Measurements from ENCODE around the gene UBE2J2.

Gene UBE2J2

GRCh38 chr1:1280782-1281481 lies 7.3 kb upstream of the UBE2J2 start:
- no peak for DNase-seq (ENCODE audit: low spot score)

GRCh38 chr1:1279028-1279427 lies 5.4 kb upstream of the UBE2J2 start:
- no peak for DNase-seq (ENCODE audit: low spot score)

GRCh38 chr1:1278620-1279019 lies 5.0 kb upstream of the UBE2J2 start:
- DNase-seq (ENCODE audit: low spot score), result no peak

DNA sequence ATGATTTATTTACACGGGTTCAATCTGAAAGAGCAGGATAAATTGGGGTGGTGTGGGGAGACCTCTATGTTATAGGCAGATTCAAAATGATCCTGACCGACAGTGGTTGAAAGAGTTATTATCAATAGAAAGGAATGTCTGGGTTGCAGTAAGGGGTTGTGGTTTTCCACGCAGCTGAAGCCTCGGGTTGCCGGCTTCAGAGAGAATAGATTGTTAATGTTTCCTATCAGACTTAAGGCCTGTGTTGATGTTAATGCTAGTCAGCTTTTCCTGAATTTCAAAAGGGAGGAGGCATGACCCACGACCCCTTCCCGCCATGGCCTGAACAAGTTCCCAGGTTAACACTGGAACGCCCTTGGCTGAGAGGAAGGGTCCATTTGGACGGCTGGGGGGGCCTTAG lies 2.2 kb upstream of the UBE2J2 start:
- DNase-seq (ENCODE audit: low spot score), result no peak

- DNase-seq (ENCODE audit: low spot score), result no peak
Observed at GRCh38 chr1:1274931-1275431, 1.3 kb upstream of the UBE2J2 start.

DNA sequence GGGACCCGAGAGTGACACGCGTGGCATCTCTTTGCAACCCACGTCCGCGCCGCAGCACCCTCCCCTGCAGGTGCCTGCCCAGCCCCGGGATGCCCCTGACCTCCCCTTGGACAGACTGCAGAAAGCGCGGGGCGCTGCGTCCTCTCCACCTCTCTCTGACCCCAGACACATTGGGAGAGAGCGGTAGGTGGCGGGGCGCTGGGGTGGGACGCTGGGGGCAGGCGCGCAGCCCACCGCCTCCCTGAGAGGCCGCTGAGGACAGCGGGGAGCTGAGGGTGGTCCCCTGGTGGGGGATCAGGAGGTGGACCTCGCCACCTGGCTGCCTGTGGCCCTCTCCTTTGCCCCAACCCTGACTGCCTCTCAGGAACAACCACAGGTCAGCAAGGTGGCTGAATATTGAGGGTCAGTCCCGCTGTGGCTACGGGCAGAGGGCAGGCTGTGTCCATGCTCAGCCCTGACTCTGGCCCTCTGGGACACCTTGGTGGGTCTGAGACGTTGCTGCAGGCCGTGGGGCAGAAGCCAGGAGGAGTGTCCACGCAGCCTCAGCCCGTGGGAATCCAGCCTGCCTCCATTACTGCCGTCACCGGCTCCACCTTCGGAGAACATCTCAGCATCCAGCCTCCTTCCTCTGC lies 761 bp upstream of the UBE2J2 start:
- DNase-seq (ENCODE audit: low spot score), result no peak

GRCh38 chr1:1273209-1273511 lies 494 bp downstream of the UBE2J2 start:
- DNase-seq (ENCODE audit: low spot score), result no peak

GRCh38 chr1:1272341-1273208 lies 1.1 kb downstream of the UBE2J2 start:
- no peak for DNase-seq (ENCODE audit: low spot score)

GRCh38 chr1:1270813-1271212 lies 2.8 kb downstream of the UBE2J2 start:
- no peak for DNase-seq (ENCODE audit: low spot score)

DNA sequence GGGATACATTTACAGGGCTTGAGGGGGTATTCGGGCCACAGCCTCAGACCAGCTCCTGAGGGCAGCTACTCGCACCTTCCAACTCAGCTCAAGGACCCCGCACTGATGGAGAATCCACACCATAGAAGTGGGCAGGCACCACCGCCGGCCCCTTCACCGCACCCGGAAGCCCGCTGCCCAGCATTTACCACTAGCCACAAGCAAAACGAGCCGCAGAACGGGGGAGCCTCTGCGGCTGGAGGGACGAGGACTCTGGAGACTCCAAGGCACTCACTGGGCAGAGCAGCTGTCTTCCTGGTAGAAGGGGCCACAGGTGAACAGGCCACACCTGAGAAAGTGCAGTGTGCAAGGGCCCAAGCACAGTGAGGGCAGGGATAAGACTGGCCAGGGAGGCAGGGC lies 5.4 kb downstream of the UBE2J2 start:
- DNase-seq (ENCODE audit: low spot score), result no peak

GRCh38 chr1:1267488-1268283 lies 6.0 kb downstream of the UBE2J2 start:
- DNase-seq (ENCODE audit: low spot score), result no peak

- DNase-seq (ENCODE audit: low spot score), result no peak
Observed at GRCh38 chr1:1264868-1265272, 8.8 kb downstream of the UBE2J2 start.

- DNase-seq (ENCODE audit: low spot score), result no peak
Observed at GRCh38 chr1:1264026-1264425, 9.6 kb downstream of the UBE2J2 start.

GRCh38 chr1:1262758-1263157 lies 10.9 kb downstream of the UBE2J2 start:
- DNase-seq (ENCODE audit: low spot score), result no peak

DNA sequence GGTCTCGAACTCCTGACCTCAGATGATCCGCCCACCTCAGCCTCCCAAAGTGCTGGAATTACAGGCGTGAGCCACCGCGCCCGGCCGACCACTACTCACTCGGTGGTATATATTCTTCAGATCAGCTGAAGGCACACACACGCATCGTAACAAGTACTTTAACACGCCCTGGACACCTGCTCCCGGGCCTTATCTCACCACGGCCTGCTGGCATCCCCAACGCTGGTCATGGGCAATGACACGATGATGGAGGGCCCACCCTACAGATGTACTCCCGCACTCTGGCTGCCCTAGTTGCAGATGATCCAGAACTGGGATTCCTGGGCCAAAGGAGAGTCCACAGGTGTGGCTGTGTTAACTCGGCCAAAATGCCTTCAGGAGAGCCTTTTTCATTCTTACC lies 11.6 kb downstream of the UBE2J2 start:
- DNase-seq (ENCODE audit: low spot score), result no peak

DNA sequence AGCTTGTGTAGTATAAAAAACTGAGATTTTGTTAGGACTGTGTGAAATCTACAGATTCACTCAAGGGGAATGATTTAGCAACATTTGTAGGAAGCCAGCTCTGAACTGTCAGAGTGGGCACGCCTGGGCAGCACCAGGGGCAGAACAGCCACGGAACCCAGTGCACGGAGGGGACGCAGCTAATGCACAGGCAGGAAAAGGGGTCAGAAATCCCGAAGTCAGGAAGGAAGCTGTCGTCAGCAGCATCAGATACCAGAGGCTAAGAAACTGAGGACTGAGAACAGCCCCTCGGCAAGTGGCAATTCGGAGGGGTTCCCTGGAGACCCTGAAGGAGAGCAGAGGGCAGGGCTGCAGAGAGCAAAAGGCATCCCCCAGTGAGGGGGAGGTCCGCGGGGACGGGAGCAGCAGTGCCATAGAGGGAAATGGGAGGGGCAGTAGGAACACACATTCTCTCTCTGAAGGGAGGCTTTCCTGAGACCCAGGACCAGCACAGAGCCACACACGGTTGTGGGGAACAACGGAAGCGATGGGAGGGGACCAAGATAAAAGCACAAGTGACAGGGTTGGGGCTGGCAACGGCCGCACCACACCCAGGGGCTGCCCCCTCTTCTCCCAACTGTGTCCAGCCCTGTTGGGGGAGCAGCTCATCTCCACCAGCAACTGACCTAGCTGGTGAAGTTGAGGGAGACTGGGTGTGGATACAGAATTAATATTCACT lies 12.7 kb downstream of the UBE2J2 start:
- no peak for DNase-seq (ENCODE audit: low spot score)

GRCh38 chr1:1259951-1260600 lies 13.6 kb downstream of the UBE2J2 start:
- no peak for DNase-seq (ENCODE audit: low spot score)

DNA sequence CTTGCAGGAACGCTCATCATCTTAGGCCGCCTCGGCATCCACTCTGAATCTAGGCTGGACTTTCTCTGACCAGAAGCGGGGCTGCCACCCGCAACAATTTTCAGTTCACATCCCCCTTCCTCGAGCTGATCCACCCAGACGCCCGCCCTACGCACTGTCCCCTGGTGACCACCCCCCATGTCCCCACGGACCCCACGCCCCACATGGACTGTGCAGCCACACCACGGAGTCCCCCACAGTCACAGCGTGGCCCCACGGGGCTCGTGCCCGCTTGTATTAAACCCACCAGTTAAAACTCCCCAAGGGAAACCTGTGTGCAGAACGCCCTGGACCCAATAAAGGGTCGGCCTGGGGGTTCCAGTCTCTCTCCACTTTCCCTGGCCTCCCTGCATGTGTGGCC lies 14.1 kb downstream of the UBE2J2 start:
- DNase-seq (ENCODE audit: low spot score), result no peak

DNA sequence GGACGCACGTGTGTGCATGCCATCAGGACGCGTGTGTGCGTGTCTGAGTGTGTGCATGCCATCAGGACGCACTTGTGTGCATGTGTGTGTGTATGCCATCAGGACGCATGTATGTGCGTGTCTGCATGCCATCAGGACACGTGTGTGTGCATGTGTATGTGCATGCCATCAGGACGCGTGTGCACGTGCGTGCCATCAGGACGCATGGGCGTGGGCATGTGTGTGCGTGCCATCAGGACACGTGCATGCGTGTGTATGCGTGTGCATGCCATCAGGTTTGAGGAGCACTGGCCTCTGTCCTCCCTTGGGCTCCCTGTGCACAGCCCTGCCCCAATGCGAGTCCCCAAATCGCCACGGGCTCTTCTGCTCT lies 14.6 kb downstream of the UBE2J2 start:
- DNase-seq (ENCODE audit: low spot score), result no peak

GRCh38 chr1:1256956-1257871 lies 16.4 kb downstream of the UBE2J2 start:
- DNase-seq (ENCODE audit: low spot score), result no peak
